Activated CD8-positive, alpha-beta T cell treated with anti-CD3 and anti-CD28 coated beads, Interleukin-2, amount 10 ng/mL, durations not matched to agents 7 days and 5 days (primary cell): Measurements from ENCODE around the gene OLIG1. TPM values are rescaled to one million over a fixed set of nuclear protein-coding genes. Genes with fewer than 3 reads are reported as not detected.

ENCODE experiments used
- ATAC-seq: fragments of 150-1000 bp; cut with Tn5 transposase; one replicate; pipeline ENCODE4 v1.10.0; 2021; ENCODE audit warnings: moderate library complexity
- CTCF ChIA-PET: fragments of 350-600 bp; sonication (Branson Sonifier 250); formaldehyde crosslinking; loops from one replicate; lab custom pipeline; 2021; ENCODE audit warnings: antibody characterized with exemption; lab: Charles Lee
- POLR2A ChIA-PET: fragments of 350-600 bp; sonication (Branson Sonifier 250); formaldehyde crosslinking; loops from one replicate; lab custom pipeline; 2021; ENCODE audit warnings: antibody characterized with exemption; lab: Charles Lee
- DNase-seq: peaks from one replicate; pipeline ENCODE4 v3.0.0-alpha.2; 2020
- H3K27ac Mint-ChIP-seq: one replicate; pipeline ENCODE4 v1.8.0; 2021; ENCODE audit warnings: mild to moderate bottlenecking, mixed read lengths
- H3K27me3 Mint-ChIP-seq: one replicate; pipeline ENCODE4 v1.8.0; 2021; ENCODE audit warnings: low read depth, mixed read lengths
- H3K36me3 Mint-ChIP-seq: one replicate; pipeline ENCODE4 v1.8.0; 2021; ENCODE audit warnings: low read depth, mixed read lengths
- H3K4me1 Mint-ChIP-seq: one replicate; pipeline ENCODE4 v1.8.0; 2021; ENCODE audit warnings: low read depth, mixed read lengths
- H3K4me3 Mint-ChIP-seq: one replicate; pipeline ENCODE4 v1.8.0; 2021; ENCODE audit warnings: mild to moderate bottlenecking, mixed read lengths
- H3K9me3 Mint-ChIP-seq: one replicate; pipeline ENCODE4 v1.8.0; 2022; ENCODE audit warnings: mixed read lengths; ENCODE audit not compliant: insufficient read depth
- total RNA-seq, 2 experiments: library from RNA; stranded (reverse); gene quantifications; one replicate each; pipeline ENCODE4 v1.2.3, GENCODE V29; 2021

The OLIG1 gene
- total RNA-seq = not detected

GRCh38 chr21:33069994-33070743 is at the start of gene OLIG1:
OLIG1 (plus strand) TSS chr21:33070141; CDS start chr21:33070247, 106 bp downstream.
- Mint-ChIP-seq H3K9me3 (no peaks in the 10 kb centered on the region), H3K4me3 (peak within 1 kb of the TSS; percentile 71), H3K27me3 (peaks cover 80% of the 10 kb centered on the region), H3K27ac (no peak within 1 kb of the TSS), H3K4me1 (peaks cover 18% of the 10 kb centered on the region), H3K36me3 (peaks cover 5% of the 10 kb centered on the region)
- ChIA-PET POLR2A (no interaction called here), CTCF (no interaction called here)
- peak; percentile 31 for DNase-seq
- ATAC-seq = peak; percentile 64

DNA sequence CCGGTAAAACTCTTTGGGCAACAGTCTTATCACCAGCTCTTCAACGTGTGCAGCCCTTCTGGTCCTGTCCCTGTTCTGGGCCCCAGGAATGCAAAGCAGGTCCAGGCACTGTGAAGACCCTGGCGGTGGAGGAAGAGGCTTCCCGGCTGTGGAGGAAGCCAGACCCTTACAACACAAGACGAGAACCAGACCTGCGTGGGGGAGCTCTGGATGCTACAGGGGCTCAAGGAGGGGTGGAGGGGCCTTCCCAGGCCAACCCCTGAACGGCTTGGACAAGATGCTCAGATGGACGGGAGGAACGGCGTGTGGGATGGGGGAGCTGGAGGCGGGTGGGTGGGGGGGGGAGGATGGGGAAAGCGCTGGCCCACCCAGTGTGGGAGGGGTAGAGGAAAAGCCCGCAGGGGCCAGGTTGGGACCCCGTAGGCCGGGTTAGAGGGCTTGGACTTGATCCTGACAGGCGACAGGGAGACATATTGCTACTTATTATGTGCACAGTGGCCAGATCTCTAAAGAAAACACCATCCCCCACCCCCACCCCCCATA is 49.3 kb upstream of the OLIG1 start:
- ATAC-seq = no peak
- Mint-ChIP-seq H3K27ac (no peak overlapping the region), H3K4me1 (peaks cover 27% of the 10 kb centered on the region), H3K4me3 (peak overlapping the region; percentile 15), H3K36me3 (no peaks in the 10 kb centered on the region), H3K27me3 (peaks cover 88% of the 10 kb centered on the region), H3K9me3 (no peaks in the 10 kb centered on the region)
- POLR2A ChIA-PET = no interaction called here
- CTCF ChIA-PET = no interaction called here
- no peak for DNase-seq

DNA sequence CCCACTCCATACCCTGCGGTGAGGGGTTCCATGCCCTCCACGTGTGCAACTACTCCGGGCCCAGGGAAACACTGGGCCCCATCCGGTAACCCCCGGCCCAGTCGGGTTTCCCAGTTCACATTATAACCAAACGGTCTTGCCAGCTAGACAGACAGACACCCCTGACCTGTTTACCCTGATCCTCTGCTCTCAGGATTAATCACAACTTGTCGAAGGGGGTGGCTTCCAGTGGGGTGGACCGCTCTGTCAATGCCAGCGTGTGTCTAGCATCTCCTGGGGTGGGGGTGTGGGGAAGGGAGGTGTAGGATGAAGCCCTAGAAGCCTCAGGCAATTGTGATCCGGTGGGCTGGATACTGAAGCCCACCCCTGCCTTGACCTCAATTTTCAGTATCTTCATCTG is 48.8 kb upstream of the OLIG1 start:
- H3K4me1 Mint-ChIP-seq = peaks cover 31% of the 10 kb centered on the region
- no peak for DNase-seq
- peaks cover under 1% of the 10 kb centered on the region for H3K36me3 Mint-ChIP-seq
- POLR2A ChIA-PET = no interaction called here
- H3K4me3 Mint-ChIP-seq = no peak overlapping the region
- no peak for ATAC-seq
- no peak overlapping the region for H3K27ac Mint-ChIP-seq
- no peaks in the 10 kb centered on the region for H3K9me3 Mint-ChIP-seq
- H3K27me3 Mint-ChIP-seq = peaks cover 89% of the 10 kb centered on the region
- CTCF ChIA-PET = no interaction called here

GRCh38 chr21:33021667-33022066 is 48.3 kb upstream of the OLIG1 start:
- Mint-ChIP-seq H3K4me3 (no peak overlapping the region), H3K36me3 (peaks cover 5% of the 10 kb centered on the region), H3K27ac (no peak overlapping the region), H3K4me1 (peaks cover 33% of the 10 kb centered on the region), H3K27me3 (peaks cover 89% of the 10 kb centered on the region), H3K9me3 (no peaks in the 10 kb centered on the region)
- CTCF ChIA-PET = no interaction called here
- POLR2A ChIA-PET = no interaction called here
- no peak for ATAC-seq
- no peak for DNase-seq

DNA sequence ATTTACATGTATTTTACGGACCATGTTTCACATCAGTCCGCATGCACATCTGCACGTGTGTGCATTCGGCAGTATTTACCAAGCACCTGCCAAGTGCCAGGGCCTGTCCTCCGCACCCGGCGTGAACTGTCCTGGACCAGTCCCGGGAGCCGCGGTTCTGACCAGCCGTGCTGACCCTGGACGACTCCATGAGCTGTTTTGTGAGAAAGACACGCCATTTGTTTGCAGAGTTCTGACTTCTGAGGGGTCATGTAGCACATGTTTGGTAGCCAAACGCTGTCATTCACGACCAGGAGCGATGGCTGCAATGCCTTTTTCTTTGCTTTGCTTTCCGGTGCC is 47.5 kb upstream of the OLIG1 start:
- Mint-ChIP-seq H3K36me3 (peaks cover 8% of the 10 kb centered on the region), H3K27me3 (peaks cover 87% of the 10 kb centered on the region), H3K4me3 (peak overlapping the region; percentile 45), H3K27ac (peak overlapping the region; percentile 72), H3K9me3 (no peaks in the 10 kb centered on the region), H3K4me1 (peaks cover 38% of the 10 kb centered on the region)
- POLR2A ChIA-PET = no interaction called here
- DNase-seq (no peak), ATAC-seq (no peak)
- CTCF ChIA-PET = no interaction called here

GRCh38 chr21:33022828-33023573 is 46.9 kb upstream of the OLIG1 start:
- Mint-ChIP-seq H3K4me3 (peak overlapping the region; percentile 45), H3K9me3 (no peaks in the 10 kb centered on the region), H3K27me3 (peaks cover 85% of the 10 kb centered on the region), H3K36me3 (peaks cover 8% of the 10 kb centered on the region), H3K4me1 (peaks cover 38% of the 10 kb centered on the region), H3K27ac (peak overlapping the region; percentile 72)
- DNase-seq (no peak), ATAC-seq (no peak)
- ChIA-PET CTCF (no interaction called here), POLR2A (no interaction called here)

DNA sequence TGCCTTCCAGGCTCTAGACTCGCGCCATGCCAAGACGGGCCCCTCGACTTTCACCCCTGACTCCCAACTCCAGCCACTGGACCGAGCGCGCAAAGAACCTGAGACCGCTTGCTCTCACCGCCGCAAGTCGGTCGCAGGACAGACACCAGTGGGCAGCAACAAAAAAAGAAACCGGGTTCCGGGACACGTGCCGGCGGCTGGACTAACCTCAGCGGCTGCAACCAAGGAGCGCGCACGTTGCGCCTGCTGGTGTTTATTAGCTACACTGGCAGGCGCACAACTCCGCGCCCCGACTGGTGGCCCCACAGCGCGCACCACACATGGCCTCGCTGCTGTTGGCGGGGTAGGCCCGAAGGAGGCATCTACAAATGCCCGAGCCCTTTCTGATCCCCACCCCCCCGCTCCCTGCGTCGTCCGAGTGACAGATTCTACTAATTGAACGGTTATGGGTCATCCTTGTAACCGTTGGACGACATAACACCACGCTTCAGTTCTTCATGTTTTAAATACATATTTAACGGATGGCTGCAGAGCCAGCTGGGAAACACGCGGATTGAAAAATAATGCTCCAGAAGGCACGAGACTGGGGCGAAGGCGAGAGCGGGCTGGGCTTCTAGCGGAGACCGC is 46.3 kb upstream of the OLIG1 start:
- DNase-seq (no peak), ATAC-seq (no peak)
- Mint-ChIP-seq H3K4me3 (peak overlapping the region; percentile 21), H3K36me3 (peaks cover 8% of the 10 kb centered on the region), H3K27me3 (peaks cover 84% of the 10 kb centered on the region), H3K9me3 (no peaks in the 10 kb centered on the region), H3K27ac (peak overlapping the region; percentile 69), H3K4me1 (peaks cover 43% of the 10 kb centered on the region)
- CTCF ChIA-PET = interaction anchor here (1.0 kb wide), 1 partner anchor 83 kb away, joined by 3 read pairs; no protein-coding TSS in a partner anchor
- POLR2A ChIA-PET = no interaction called here

DNA sequence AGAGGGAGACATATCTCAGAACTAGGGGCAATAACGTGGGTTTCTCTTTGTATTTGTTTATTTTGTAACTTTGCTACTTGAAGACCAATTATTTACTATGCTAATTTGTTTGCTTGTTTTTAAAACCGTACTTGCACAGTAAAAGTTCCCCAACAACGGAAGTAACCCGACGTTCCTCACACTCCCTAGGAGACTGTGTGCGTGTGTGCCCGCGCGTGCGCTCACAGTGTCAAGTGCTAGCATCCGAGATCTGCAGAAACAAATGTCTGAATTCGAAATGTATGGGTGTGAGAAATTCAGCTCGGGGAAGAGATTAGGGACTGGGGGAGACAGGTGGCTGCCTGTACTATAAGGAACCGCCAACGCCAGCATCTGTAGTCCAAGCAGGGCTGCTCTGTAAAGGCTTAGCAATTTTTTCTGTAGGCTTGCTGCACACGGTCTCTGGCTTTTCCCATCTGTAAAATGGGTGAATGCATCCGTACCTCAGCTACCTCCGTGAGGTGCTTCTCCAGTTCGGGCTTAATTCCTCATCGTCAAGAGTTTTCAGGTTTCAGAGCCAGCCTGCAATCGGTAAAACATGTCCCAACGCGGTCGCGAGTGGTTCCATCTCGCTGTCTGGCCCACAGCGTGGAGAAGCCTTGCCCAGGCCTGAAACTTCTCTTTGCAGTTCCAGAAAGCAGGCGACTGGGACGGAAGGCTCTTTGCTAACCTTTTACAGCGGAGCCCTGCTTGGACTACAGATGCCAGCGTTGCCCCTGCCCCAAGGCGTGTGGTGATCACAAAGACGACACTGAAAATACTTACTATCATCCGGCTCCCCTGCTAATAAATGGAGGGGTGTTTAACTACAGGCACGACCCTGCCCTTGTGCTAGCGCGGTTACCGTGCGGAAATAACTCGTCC is 45.5 kb upstream of the OLIG1 start:
- H3K4me1 Mint-ChIP-seq = peaks cover 41% of the 10 kb centered on the region
- no peaks in the 10 kb centered on the region for H3K9me3 Mint-ChIP-seq
- POLR2A ChIA-PET = no interaction called here

DNA sequence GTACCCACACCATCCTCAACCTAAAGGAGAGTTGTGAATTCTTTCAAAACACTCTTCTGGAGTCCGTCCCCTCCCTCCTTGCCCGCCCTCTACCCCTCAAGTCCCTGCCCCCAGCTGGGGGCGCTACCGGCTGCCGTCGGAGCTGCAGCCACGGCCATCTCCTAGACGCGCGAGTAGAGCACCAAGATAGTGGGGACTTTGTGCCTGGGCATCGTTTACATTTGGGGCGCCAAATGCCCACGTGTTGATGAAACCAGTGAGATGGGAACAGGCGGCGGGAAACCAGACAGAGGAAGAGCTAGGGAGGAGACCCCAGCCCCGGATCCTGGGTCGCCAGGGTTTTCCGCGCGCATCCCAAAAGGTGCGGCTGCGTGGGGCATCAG is 44.8 kb upstream of the OLIG1 start:
- peaks cover 8% of the 10 kb centered on the region for H3K36me3 Mint-ChIP-seq
- H3K9me3 Mint-ChIP-seq = no peaks in the 10 kb centered on the region
- peaks cover 86% of the 10 kb centered on the region for H3K27me3 Mint-ChIP-seq
- no peak overlapping the region for H3K27ac Mint-ChIP-seq
- ChIA-PET POLR2A (no interaction called here), CTCF (interaction anchor here (1.4 kb wide), 1 partner anchor 8 kb away, joined by 3 read pairs; no protein-coding TSS in a partner anchor)
- peaks cover 39% of the 10 kb centered on the region for H3K4me1 Mint-ChIP-seq
- peak overlapping the region; percentile 31 for H3K4me3 Mint-ChIP-seq
- DNase-seq (no peak), ATAC-seq (no peak)

More for the DNA sequence above, 45.5 kb upstream of the OLIG1 start:
- H3K36me3 Mint-ChIP-seq = peaks cover 8% of the 10 kb centered on the region
- H3K27me3 Mint-ChIP-seq = peaks cover 83% of the 10 kb centered on the region
- DNase-seq (no peak), ATAC-seq (peak; percentile 17)
- CTCF ChIA-PET = interaction anchor here (1.0 kb wide), 1 partner anchor 84 kb away, joined by 3 read pairs; no protein-coding TSS in a partner anchor
- H3K27ac Mint-ChIP-seq = peak overlapping the region; percentile 69
- H3K4me3 Mint-ChIP-seq = peak overlapping the region; percentile 31

DNA sequence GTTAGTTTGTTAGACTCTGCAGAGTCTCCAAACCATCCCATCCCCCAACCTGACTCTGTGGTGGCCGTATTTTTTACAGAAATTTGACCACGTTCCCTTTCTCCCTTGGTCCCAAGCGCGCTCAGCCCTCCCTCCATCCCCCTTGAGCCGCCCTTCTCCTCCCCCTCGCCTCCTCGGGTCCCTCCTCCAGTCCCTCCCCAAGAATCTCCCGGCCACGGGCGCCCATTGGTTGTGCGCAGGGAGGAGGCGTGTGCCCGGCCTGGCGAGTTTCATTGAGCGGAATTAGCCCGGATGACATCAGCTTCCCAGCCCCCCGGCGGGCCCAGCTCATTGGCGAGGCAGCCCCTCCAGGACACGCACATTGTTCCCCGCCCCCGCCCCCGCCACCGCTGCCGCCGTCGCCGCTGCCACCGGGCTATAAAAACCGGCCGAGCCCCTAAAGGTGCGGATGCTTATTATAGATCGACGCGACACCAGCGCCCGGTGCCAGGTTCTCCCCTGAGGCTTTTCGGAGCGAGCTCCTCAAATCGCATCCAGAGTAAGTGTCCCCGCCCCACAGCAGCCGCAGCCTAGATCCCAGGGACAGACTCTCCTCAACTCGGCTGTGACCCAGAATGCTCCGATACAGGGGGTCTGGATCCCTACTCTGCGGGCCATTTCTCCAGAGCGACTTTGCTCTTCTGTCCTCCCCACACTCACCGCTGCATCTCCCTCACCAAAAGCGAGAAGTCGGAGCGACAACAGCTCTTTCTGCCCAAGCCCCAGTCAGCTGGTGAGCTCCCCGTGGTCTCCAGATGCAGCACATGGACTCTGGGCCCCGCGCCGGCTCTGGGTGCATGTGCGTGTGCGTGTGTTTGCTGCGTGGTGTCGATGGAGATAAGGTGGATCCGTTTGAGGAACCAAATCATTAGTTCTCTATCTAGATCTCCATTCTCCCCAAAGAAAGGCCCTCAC is 44.2 kb upstream of the OLIG1 start, which contains the start of gene OLIG2:
TSS of gene OLIG2 (plus strand) at position 447 of the 954 bp plus-strand sequence. CDS start 928 bp downstream, outside the sequence.
- Mint-ChIP-seq H3K36me3 (peaks cover 8% of the 10 kb centered on the region), H3K9me3 (no peaks in the 10 kb centered on the region), H3K4me1 (peaks cover 33% of the 10 kb centered on the region), H3K27me3 (peaks cover 87% of the 10 kb centered on the region), H3K4me3 (peak within 1 kb of the TSS; percentile 45), H3K27ac (peak within 1 kb of the TSS; percentile 60)
- ChIA-PET POLR2A (no interaction called here), CTCF (interaction anchor here (1.4 kb wide), 1 partner anchor 9 kb away, joined by 3 read pairs; no protein-coding TSS in a partner anchor)
- DNase-seq (no peak), ATAC-seq (no peak)
